Esophagus squamous epithelium (tissue), 4 donors: ENCODE measurements around the gene GRAMD4.

Experiments used
- CTCF ChIP-seq, 6 experiments: fragments of 450-650 bp in 4 of 6; fragments of 200-600 bp in 2 of 6; sonication (generic) in 2 of 6; IDR thresholded peaks; one replicate each; pipeline ENCODE4 v1.5.1; 2016 to 2019; ENCODE audit warnings: antibody characterized with exemption in 6 of 6, mild to moderate bottlenecking in 4 of 6, moderate library complexity in 4 of 6
- POLR2A ChIP-seq, 4 donors: fragments of 450-650 bp; IDR thresholded peaks; one replicate each; pipeline ENCODE4 v1.6.1; 2017; ENCODE audit warnings: antibody characterized with exemption in 4 of 4, mild to moderate bottlenecking in 4 of 4, moderate library complexity in 3 of 4

DNA sequence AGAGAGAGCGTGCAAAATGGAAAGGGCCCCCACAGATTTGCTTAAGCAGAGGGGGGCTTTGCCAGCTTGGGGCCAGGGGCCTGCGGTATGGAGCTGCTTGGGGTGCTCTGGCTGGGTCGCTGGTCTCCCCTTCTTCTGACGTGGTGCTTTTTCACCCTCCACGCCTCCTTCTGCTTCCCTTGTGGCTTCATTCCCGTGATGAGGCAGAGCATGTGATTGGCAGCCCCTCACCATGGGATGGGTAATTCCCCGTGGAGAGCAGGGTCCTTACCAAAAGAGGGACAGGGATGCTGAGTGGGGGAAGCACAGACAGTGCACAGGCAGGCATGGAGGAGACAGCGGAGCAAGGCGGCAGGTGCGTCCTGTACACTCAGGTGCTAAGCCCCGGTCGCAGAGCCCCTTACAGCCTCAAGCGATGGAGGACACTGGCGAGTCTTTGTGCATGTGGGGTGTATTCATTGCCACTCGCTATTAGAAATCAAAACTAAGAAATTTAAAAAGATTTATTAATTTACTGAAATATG, 19.9 kb upstream of the GRAMD4 start:
- TF ChIP-seq POLR2A (IDR thresholded peaks at IDR 0.05) (no peak), CTCF (IDR thresholded peaks at IDR 0.05) (no peak)
